K562 (cell line): ENCODE data around the gene PTGIR.

Source experiments
- HNRNPK ChIP-seq: fragments of 200-400 bp; formaldehyde crosslinking; IDR thresholded peaks from one replicate; pipeline ENCODE4 v1.6.1; 2018; ENCODE audit warnings: mild to moderate bottlenecking, low read depth, low read length; ENCODE audit not compliant: poor library complexity, severe bottlenecking
- ZNF830 ChIP-seq: fragments of 250-450 bp; sonication (Bioruptor Pico); IDR thresholded peaks from 2 replicates; pipeline ENCODE4 v1.5.0; 2021; ENCODE audit warnings: mild to moderate bottlenecking
- TF ChIP-seq, protein P1 (sequence below), 2 experiments: fragments of 450-650 bp in 1 of 2; sonication (generic) in 1 of 2; formaldehyde crosslinking in 1 of 2; IDR thresholded peaks; 2 replicates each; pipeline versions ENCODE4 v1.7.1 to v1.9.0; 2016 to 2022; ENCODE audit warnings: inconsistent platforms in 1 of 2, mild to moderate bottlenecking in 1 of 2, missing genetic modification reagents in 1 of 2
- TF ChIP-seq, protein P2 (sequence below), 3 experiments: IDR thresholded peaks in 2 of 3; conservative IDR thresholded peaks in 1 of 3; 2 replicates each; pipeline ENCODE4 v1.5.1; 2011 to 2012; ENCODE audit warnings: low read length in 3 of 3, mild to moderate bottlenecking in 3 of 3, control low read depth in 2 of 3, improper control_type of control experiment in 1 of 3, inconsistent platforms in 1 of 3, low read depth in 1 of 3, mixed read lengths in 1 of 3, moderate library complexity in 1 of 3; ENCODE audit not compliant: insufficient read depth in 2 of 3

GRCh38 chr19:46603752-46604231, 21.1 kb downstream of the PTGIR start:
- TF ChIP-seq HNRNPK = no peak
- TF ChIP-seq ZNF830 (CRISPR knock-in tag) = no peak
- TF ChIP-seq, protein P1, sequence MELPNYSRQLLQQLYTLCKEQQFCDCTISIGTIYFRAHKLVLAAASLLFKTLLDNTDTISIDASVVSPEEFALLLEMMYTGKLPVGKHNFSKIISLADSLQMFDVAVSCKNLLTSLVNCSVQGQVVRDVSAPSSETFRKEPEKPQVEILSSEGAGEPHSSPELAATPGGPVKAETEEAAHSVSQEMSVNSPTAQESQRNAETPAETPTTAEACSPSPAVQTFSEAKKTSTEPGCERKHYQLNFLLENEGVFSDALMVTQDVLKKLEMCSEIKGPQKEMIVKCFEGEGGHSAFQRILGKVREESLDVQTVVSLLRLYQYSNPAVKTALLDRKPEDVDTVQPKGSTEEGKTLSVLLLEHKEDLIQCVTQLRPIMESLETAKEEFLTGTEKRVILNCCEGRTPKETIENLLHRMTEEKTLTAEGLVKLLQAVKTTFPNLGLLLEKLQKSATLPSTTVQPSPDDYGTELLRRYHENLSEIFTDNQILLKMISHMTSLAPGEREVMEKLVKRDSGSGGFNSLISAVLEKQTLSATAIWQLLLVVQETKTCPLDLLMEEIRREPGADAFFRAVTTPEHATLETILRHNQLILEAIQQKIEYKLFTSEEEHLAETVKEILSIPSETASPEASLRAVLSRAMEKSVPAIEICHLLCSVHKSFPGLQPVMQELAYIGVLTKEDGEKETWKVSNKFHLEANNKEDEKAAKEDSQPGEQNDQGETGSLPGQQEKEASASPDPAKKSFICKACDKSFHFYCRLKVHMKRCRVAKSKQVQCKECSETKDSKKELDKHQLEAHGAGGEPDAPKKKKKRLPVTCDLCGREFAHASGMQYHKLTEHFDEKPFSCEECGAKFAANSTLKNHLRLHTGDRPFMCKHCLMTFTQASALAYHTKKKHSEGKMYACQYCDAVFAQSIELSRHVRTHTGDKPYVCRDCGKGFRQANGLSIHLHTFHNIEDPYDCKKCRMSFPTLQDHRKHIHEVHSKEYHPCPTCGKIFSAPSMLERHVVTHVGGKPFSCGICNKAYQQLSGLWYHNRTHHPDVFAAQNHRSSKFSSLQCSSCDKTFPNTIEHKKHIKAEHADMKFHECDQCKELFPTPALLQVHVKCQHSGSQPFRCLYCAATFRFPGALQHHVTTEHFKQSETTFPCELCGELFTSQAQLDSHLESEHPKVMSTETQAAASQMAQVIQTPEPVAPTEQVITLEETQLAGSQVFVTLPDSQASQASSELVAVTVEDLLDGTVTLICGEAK (IDR thresholded peaks at IDR 0.05) = no peak
- TF ChIP-seq, protein P1 (CRISPR knock-in tag; IDR thresholded peaks at IDR 0.05) = no peak
- TF ChIP-seq, protein P2, sequence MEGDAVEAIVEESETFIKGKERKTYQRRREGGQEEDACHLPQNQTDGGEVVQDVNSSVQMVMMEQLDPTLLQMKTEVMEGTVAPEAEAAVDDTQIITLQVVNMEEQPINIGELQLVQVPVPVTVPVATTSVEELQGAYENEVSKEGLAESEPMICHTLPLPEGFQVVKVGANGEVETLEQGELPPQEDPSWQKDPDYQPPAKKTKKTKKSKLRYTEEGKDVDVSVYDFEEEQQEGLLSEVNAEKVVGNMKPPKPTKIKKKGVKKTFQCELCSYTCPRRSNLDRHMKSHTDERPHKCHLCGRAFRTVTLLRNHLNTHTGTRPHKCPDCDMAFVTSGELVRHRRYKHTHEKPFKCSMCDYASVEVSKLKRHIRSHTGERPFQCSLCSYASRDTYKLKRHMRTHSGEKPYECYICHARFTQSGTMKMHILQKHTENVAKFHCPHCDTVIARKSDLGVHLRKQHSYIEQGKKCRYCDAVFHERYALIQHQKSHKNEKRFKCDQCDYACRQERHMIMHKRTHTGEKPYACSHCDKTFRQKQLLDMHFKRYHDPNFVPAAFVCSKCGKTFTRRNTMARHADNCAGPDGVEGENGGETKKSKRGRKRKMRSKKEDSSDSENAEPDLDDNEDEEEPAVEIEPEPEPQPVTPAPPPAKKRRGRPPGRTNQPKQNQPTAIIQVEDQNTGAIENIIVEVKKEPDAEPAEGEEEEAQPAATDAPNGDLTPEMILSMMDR (IDR thresholded peaks at IDR 0.05 in 2 of 3, conservative IDR thresholded peaks at IDR 0.05 in 1 of 3; ENCODE audit: insufficient read depth in 2 of 3, low read depth in 1 of 3, low read length in 3 of 3) = no peak
